ENCODE results near the gene CDH3. TPM values are rescaled to one million over a fixed set of nuclear protein-coding genes. Genes with fewer than 3 reads are reported as not detected.

CDH3 gene
- total and polyA plus RNA-seq, 2 of the 13 experiments (the other 11 are each of a cell fraction or from before 2014, with no cell fraction given), result 0.11 TPM; not detected in 1

- TF ChIP-seq ZSCAN25 (CRISPR knock-in tag; IDR thresholded peaks at IDR 0.05) (peak; percentile 93), ZNF557 (CRISPR knock-in tag; IDR thresholded peaks at IDR 0.05) (no peak), TOE1 (CRISPR knock-in tag; IDR thresholded peaks at IDR 0.05) (no peak), ELF3 (CRISPR knock-in tag; IDR thresholded peaks at IDR 0.05) (no peak), ZNF24 (IDR thresholded peaks at IDR 0.05) (no peak), NRL (CRISPR knock-in tag; IDR thresholded peaks at IDR 0.05; ENCODE audit: borderline replicate concordance) (peak; percentile 80; the same call in 1 of the 2 replicates), ZZZ3 (CRISPR knock-in tag; IDR thresholded peaks at IDR 0.05; ENCODE audit: borderline replicate concordance) (no peak), PHF21A (CRISPR knock-in tag; IDR thresholded peaks at IDR 0.05) (0 out of 2 replicates have a peak, but pooled peaks have one; percentile 22), PRPF4 (IDR thresholded peaks at IDR 0.05; ENCODE audit: low read depth, low read length, poor library complexity, severe bottlenecking) (no peak), ZGPAT (CRISPR knock-in tag; IDR thresholded peaks at IDR 0.05) (peak; percentile 40; the same call in 1 of the 2 replicates), THYN1 (CRISPR knock-in tag; IDR thresholded peaks at IDR 0.05; ENCODE audit: borderline replicate concordance, low read depth) (no peak), ZSCAN29 (CRISPR knock-in tag; conservative IDR thresholded peaks at IDR 0.05) (no peak), ZNF275 (CRISPR knock-in tag; IDR thresholded peaks at IDR 0.05; ENCODE audit: borderline replicate concordance) (no peak), ZNF782 (CRISPR knock-in tag; IDR thresholded peaks at IDR 0.05; ENCODE audit: borderline replicate concordance) (peak; percentile 76; the same call in 1 of the 2 replicates), ZNF143 (CRISPR knock-in tag; IDR thresholded peaks at IDR 0.05) (no peak), ERF (CRISPR knock-in tag; IDR thresholded peaks at IDR 0.05) (peak; percentile 45; the same call in 1 of the 2 replicates)
- TF ChIP-seq, protein P1, sequence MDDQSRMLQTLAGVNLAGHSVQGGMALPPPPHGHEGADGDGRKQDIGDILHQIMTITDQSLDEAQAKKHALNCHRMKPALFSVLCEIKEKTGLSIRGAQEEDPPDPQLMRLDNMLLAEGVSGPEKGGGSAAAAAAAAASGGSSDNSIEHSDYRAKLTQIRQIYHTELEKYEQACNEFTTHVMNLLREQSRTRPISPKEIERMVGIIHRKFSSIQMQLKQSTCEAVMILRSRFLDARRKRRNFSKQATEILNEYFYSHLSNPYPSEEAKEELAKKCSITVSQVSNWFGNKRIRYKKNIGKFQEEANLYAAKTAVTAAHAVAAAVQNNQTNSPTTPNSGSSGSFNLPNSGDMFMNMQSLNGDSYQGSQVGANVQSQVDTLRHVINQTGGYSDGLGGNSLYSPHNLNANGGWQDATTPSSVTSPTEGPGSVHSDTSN (CRISPR knock-in tag; IDR thresholded peaks at IDR 0.05; ENCODE audit: borderline replicate concordance), result no peak
- TF ChIP-seq, protein P2, sequence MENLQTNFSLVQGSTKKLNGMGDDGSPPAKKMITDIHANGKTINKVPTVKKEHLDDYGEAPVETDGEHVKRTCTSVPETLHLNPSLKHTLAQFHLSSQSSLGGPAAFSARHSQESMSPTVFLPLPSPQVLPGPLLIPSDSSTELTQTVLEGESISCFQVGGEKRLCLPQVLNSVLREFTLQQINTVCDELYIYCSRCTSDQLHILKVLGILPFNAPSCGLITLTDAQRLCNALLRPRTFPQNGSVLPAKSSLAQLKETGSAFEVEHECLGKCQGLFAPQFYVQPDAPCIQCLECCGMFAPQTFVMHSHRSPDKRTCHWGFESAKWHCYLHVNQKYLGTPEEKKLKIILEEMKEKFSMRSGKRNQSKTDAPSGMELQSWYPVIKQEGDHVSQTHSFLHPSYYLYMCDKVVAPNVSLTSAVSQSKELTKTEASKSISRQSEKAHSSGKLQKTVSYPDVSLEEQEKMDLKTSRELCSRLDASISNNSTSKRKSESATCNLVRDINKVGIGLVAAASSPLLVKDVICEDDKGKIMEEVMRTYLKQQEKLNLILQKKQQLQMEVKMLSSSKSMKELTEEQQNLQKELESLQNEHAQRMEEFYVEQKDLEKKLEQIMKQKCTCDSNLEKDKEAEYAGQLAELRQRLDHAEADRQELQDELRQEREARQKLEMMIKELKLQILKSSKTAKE (CRISPR knock-in tag; IDR thresholded peaks at IDR 0.05; ENCODE audit: borderline replicate concordance), result no peak
These were observed 92.9 kb downstream of the CDH3 start (continued) for GRCh38 chr16:68737730-68738629.
